A549 (cell line): ENCODE measurements around the gene KHDRBS2.

Source experiments
- CHD2 ChIP-seq: fragments of 150-350 bp; IDR thresholded peaks from 2 replicates; pipeline ENCODE4 v1.6.1; 2014; ENCODE audit warnings: low read length; ENCODE audit not compliant: partially characterized antibody
- CTCF ChIP-seq: fragments of >200 bp; sonication (Bioruptor Twin); formaldehyde crosslinking; IDR thresholded peaks from 3 replicates; pipeline ENCODE4 v1.5.1; 2016
- EP300 ChIP-seq, 2 experiments: fragments of >200 bp; sonication (Bioruptor Twin); formaldehyde crosslinking; IDR thresholded peaks; 2 replicates in 1 of 2; 3 replicates in 1 of 2; pipeline ENCODE4 v1.6.1; 2016 to 2017
- FOSL2 ChIP-seq, 2 experiments: fragments of 450-650 bp in 1 of 2; fragments of >200 bp in 1 of 2; sonication (Bioruptor Twin) in 1 of 2; formaldehyde crosslinking; IDR thresholded peaks; 2 replicates each; pipeline versions ENCODE4 v1.5.0 to v1.6.1; 2016 to 2020; ENCODE audit warnings: mild to moderate bottlenecking in 1 of 2, moderate library complexity in 1 of 2
- HDAC2 ChIP-seq: fragments of 200-600 bp; sonication (generic); IDR thresholded peaks from 2 replicates; pipeline ENCODE4 v1.6.1; 2016
- JUN ChIP-seq, 2 experiments: fragments of >200 bp; sonication (Bioruptor Twin); formaldehyde crosslinking; IDR thresholded peaks; 2 replicates in 1 of 2; 3 replicates in 1 of 2; pipeline ENCODE4 v1.6.1; 2016 to 2017
- MYC ChIP-seq: IDR thresholded peaks from 2 replicates; pipeline ENCODE4 v1.6.1; 2012; ENCODE audit warnings: mild to moderate bottlenecking, inconsistent platforms, low read length, improper control_type of control experiment, borderline replicate concordance
- NR3C1 ChIP-seq: fragments of >200 bp; sonication (Bioruptor Twin); formaldehyde crosslinking; IDR thresholded peaks from 3 replicates; pipeline ENCODE4 v1.6.1; 2017
- POLR2A ChIP-seq: IDR thresholded peaks from 2 replicates; pipeline ENCODE4 v1.6.1; 2012; ENCODE audit warnings: mild to moderate bottlenecking, low read length
- ZSCAN20 ChIP-seq: fragments of 250-450 bp; sonication (Bioruptor Pico); IDR thresholded peaks from 2 replicates; pipeline ENCODE4 v1.8.0; 2022; ENCODE audit warnings: mild to moderate bottlenecking, moderate library complexity
- TF ChIP-seq, protein P1 (sequence below): fragments of 150-350 bp; IDR thresholded peaks from 2 replicates; pipeline ENCODE4 v1.6.1; 2014; ENCODE audit warnings: low read depth, mild to moderate bottlenecking, low read length

GRCh38 chr6:61867635-61868034 lies 418.4 kb downstream of the KHDRBS2 start:
- TF ChIP-seq CTCF (no peak), ZSCAN20 (CRISPR knock-in tag) (no peak), FOSL2 (IDR thresholded peaks at IDR 0.05) (no peak), FOSL2 (CRISPR knock-in tag; IDR thresholded peaks at IDR 0.05) (no peak), JUN (IDR thresholded peaks at IDR 0.05) (no peak), POLR2A (no peak), EP300 (IDR thresholded peaks at IDR 0.05) (no peak), NR3C1 (no peak), MYC (no peak), CHD2 (no peak), HDAC2 (no peak)
- TF ChIP-seq, protein P1, sequence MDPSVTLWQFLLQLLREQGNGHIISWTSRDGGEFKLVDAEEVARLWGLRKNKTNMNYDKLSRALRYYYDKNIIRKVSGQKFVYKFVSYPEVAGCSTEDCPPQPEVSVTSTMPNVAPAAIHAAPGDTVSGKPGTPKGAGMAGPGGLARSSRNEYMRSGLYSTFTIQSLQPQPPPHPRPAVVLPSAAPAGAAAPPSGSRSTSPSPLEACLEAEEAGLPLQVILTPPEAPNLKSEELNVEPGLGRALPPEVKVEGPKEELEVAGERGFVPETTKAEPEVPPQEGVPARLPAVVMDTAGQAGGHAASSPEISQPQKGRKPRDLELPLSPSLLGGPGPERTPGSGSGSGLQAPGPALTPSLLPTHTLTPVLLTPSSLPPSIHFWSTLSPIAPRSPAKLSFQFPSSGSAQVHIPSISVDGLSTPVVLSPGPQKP, result no peak
